H9 (cell line): ENCODE measurements around the gene CFAP97D2. TPM values are rescaled to one million over a fixed set of nuclear protein-coding genes. Genes with fewer than 3 reads are reported as not detected.

ENCODE experiments used
- DNase-seq: peaks from one replicate; pipeline ENCODE4 v3.0.0-alpha.2; 2017
- H2AFZ ChIP-seq: one replicate; pipeline ENCODE4 v1.6.1; 2013; ENCODE audit warnings: mild to moderate bottlenecking, low read length, control low read depth, moderate library complexity
- H2AK5ac ChIP-seq: 2 replicates; pipeline ENCODE4 v1.6.1; 2013; ENCODE audit warnings: low read length, control low read depth, mixed read lengths; ENCODE audit not compliant: insufficient read length
- H2BK120ac ChIP-seq: one replicate; pipeline ENCODE4 v1.6.1; 2013; ENCODE audit warnings: low read depth, mild to moderate bottlenecking, low read length, control low read depth, inconsistent platforms; ENCODE audit not compliant: poor library complexity, severe bottlenecking
- H2BK12ac ChIP-seq: 2 replicates; pipeline ENCODE4 v1.6.1; 2013; ENCODE audit warnings: low read length, control low read depth, mixed read lengths, low read depth; ENCODE audit not compliant: insufficient read length
- H2BK15ac ChIP-seq: 2 replicates; pipeline ENCODE4 v1.6.1; 2013; ENCODE audit warnings: low read depth, low read length, control low read depth
- H2BK20ac ChIP-seq: one replicate; pipeline ENCODE4 v1.6.1; 2013; ENCODE audit warnings: low read depth, mild to moderate bottlenecking, low read length, control low read depth, inconsistent platforms; ENCODE audit not compliant: poor library complexity, severe bottlenecking
- H2BK5ac ChIP-seq: 2 replicates; pipeline ENCODE4 v1.6.1; 2013; ENCODE audit warnings: low read length, control low read depth, mixed read lengths; ENCODE audit not compliant: insufficient read length
- H3K14ac ChIP-seq: 2 replicates; pipeline ENCODE4 v1.6.1; 2013; ENCODE audit warnings: low read length, control low read depth; ENCODE audit not compliant: insufficient read depth
- H3K18ac ChIP-seq: 2 replicates; pipeline ENCODE4 v1.6.1; 2013; ENCODE audit warnings: low read depth, mild to moderate bottlenecking, mixed read lengths, low read length, control low read depth; ENCODE audit not compliant: insufficient read length
- H3K23ac ChIP-seq: 2 replicates; pipeline ENCODE4 v1.6.1; 2013; ENCODE audit warnings: low read length, control low read depth, mixed read lengths, low read depth; ENCODE audit not compliant: insufficient read length
- H3K23me2 ChIP-seq: 2 replicates; pipeline ENCODE4 v1.6.1; 2013; ENCODE audit warnings: low read depth, mild to moderate bottlenecking, mixed read lengths, low read length, control low read depth; ENCODE audit not compliant: insufficient read length, poor library complexity, severe bottlenecking
- H3K27ac ChIP-seq: 2 replicates; pipeline ENCODE4 v1.5.1; 2013; ENCODE audit warnings: low read length, control low read depth, mixed read lengths, low read depth; ENCODE audit not compliant: insufficient read length
- H3K27me3 ChIP-seq: 2 replicates; pipeline ENCODE4 v1.6.1; 2013; ENCODE audit warnings: low read length, control low read depth, inconsistent platforms; ENCODE audit not compliant: insufficient read depth
- H3K4ac ChIP-seq: 2 replicates; pipeline ENCODE4 v1.6.1; 2013; ENCODE audit warnings: low read depth, mild to moderate bottlenecking, control low read depth, inconsistent platforms, low read length, moderate library complexity
- H3K4me1 ChIP-seq: 2 replicates; pipeline ENCODE4 v1.6.1; 2013; ENCODE audit warnings: low read length, control low read depth, inconsistent platforms; ENCODE audit not compliant: insufficient read depth
- H3K4me2 ChIP-seq: 2 replicates; pipeline ENCODE4 v1.6.1; 2013; ENCODE audit warnings: low read length, control low read depth, mixed read lengths; ENCODE audit not compliant: insufficient read length, insufficient read depth
- H3K56ac ChIP-seq: 2 replicates; pipeline ENCODE4 v1.6.1; 2013; ENCODE audit warnings: low read depth, mild to moderate bottlenecking, mixed read lengths, low read length, control low read depth; ENCODE audit not compliant: insufficient read length
- H3K79me1 ChIP-seq: 2 replicates; pipeline ENCODE4 v1.6.1; 2013; ENCODE audit warnings: low read depth, mild to moderate bottlenecking, moderate library complexity, low read length, control low read depth, inconsistent platforms; ENCODE audit not compliant: insufficient read depth, poor library complexity, severe bottlenecking
- H3K79me2 ChIP-seq: 2 replicates; pipeline ENCODE4 v1.6.1; 2013; ENCODE audit warnings: low read length, control low read depth, inconsistent platforms; ENCODE audit not compliant: insufficient read depth
- H3K9ac ChIP-seq: 2 replicates; pipeline ENCODE4 v1.6.1; 2013; ENCODE audit warnings: low read length, control low read depth, mixed read lengths; ENCODE audit not compliant: insufficient read length; ENCODE audit errors: extremely low read depth
- H3K9me3 ChIP-seq: one replicate; pipeline ENCODE4 v1.6.1; 2013; ENCODE audit warnings: low read depth, low read length, inconsistent platforms; ENCODE audit not compliant: control insufficient read depth
- H3T11ph ChIP-seq: one replicate; pipeline ENCODE4 v1.6.1; 2013; ENCODE audit warnings: mild to moderate bottlenecking, low read length, control low read depth, inconsistent platforms
- H4K20me1 ChIP-seq: one replicate; pipeline ENCODE4 v1.6.1; 2013; ENCODE audit not compliant: control insufficient read depth, insufficient read length, insufficient read depth
- H4K5ac ChIP-seq: 2 replicates; pipeline ENCODE4 v1.6.1; 2013; ENCODE audit warnings: low read depth, mild to moderate bottlenecking, mixed read lengths, low read length, control low read depth; ENCODE audit not compliant: insufficient read length
- H4K8ac ChIP-seq: replicated peaks from 2 replicates; pipeline ENCODE4 v1.6.1; 2013; ENCODE audit warnings: low read length, control low read depth, mixed read lengths, low read depth; ENCODE audit not compliant: insufficient read length
- H4K91ac ChIP-seq: 2 replicates; pipeline ENCODE4 v1.6.1; 2013; ENCODE audit warnings: low read depth, mild to moderate bottlenecking, moderate library complexity, mixed read lengths, low read length, control low read depth; ENCODE audit not compliant: insufficient read length
- H3K27ac Mint-ChIP-seq, 3 experiments: 2 replicates in 2 of 3; 3 replicates in 1 of 3; pipeline ENCODE4 v1.8.0; 2020 to 2021; ENCODE audit warnings: mixed read lengths in 3 of 3, mild to moderate bottlenecking in 1 of 3, moderate library complexity in 1 of 3
- H3K27me3 Mint-ChIP-seq: 2 replicates; pipeline ENCODE4 v1.8.0; 2021; ENCODE audit warnings: low read depth, mild to moderate bottlenecking, moderate library complexity, mixed read lengths
- H3K36me3 Mint-ChIP-seq, 3 experiments: 2 replicates in 2 of 3; 3 replicates in 1 of 3; pipeline ENCODE4 v1.8.0; 2020 to 2021; ENCODE audit warnings: low read depth in 3 of 3, mixed read lengths in 3 of 3; ENCODE audit not compliant: insufficient read depth in 1 of 3
- H3K4me1 Mint-ChIP-seq, 2 experiments: 2 replicates each; pipeline ENCODE4 v1.8.0; 2020; ENCODE audit warnings: mixed read lengths in 2 of 2
- H3K4me3 Mint-ChIP-seq, 2 experiments: 2 replicates in 1 of 2; 3 replicates in 1 of 2; pipeline ENCODE4 v1.8.0; 2020 to 2021; ENCODE audit warnings: mild to moderate bottlenecking in 2 of 2, mixed read lengths in 2 of 2, moderate library complexity in 1 of 2
- H3K9me3 Mint-ChIP-seq, 2 experiments: 2 replicates in 1 of 2; 3 replicates in 1 of 2; pipeline ENCODE4 v1.8.0; 2020; ENCODE audit warnings: mild to moderate bottlenecking in 2 of 2, mixed read lengths in 2 of 2, moderate library complexity in 1 of 2
- CTCF ChIP-seq: fragments of 200-600 bp; sonication (generic); conservative IDR thresholded peaks from 3 replicates; pipeline ENCODE4 v1.8.0; 2021; ENCODE audit warnings: antibody characterized with exemption, mild to moderate bottlenecking
- WGBS: extraction: QIAGEN DNeasy Blood & Tissue Kit; methylation state at CpG from one replicate; pipeline ENCODE4 v1.1.7; 2013; ENCODE audit warnings: missing lambda C conversion rate, low lambda C conversion rate, mixed read lengths; ENCODE audit not compliant: insufficient read length; ENCODE audit errors: extremely low coverage; 5-methylcytosine and 5-hydroxymethylcytosine counted together
- total RNA-seq: library from RNA; stranded (reverse); gene quantifications from 2 replicates; pipeline ENCODE4 v1.2.1, GENCODE V29; 2021

Gene CFAP97D2
- total RNA-seq, 1 experiment from 2014 or later = not detected

GRCh38 chr13:114260814-114261213, 81.8 kb downstream of the CFAP97D2 start:
- no peaks in the 10 kb centered on the region for H3K23me2 ChIP-seq
- no peaks in the 10 kb centered on the region; the same call in 1 of the 2 replicates for H3K27me3 Mint-ChIP-seq
- H3K4me3 Mint-ChIP-seq = no peak overlapping the region
- no peak overlapping the region for H3K4me2 ChIP-seq
- no peaks in the 10 kb centered on the region for H3K79me2 ChIP-seq
- H3K23ac ChIP-seq = no peak overlapping the region
- no peak for DNase-seq
- no peaks in the 10 kb centered on the region for H3K4me1 ChIP-seq
- no peak overlapping the region for H2AK5ac ChIP-seq
- H3K9me3 Mint-ChIP-seq = no peaks in the 10 kb centered on the region
- no peak overlapping the region for H3T11ph ChIP-seq
- H3K9me3 ChIP-seq = no peaks in the 10 kb centered on the region
- no peak overlapping the region for H3K27ac ChIP-seq
- peaks cover 15 to 18% of the 10 kb centered on the region in 2 experiments for H3K4me1 Mint-ChIP-seq
- no peak overlapping the region for H3K4ac ChIP-seq
- H2BK20ac ChIP-seq = no peak overlapping the region
- no peak overlapping the region for H2BK5ac ChIP-seq
- no peak overlapping the region for H3K18ac ChIP-seq
- peak overlapping the region in 2 of 3 experiments; percentile 26 to 62; a peak in 3 of 7 replicates for H3K27ac Mint-ChIP-seq
- H2BK12ac ChIP-seq = no peak overlapping the region
- H2BK120ac ChIP-seq = no peak overlapping the region
- no peak overlapping the region for H3K9ac ChIP-seq
- no peak overlapping the region for H3K56ac ChIP-seq
- no peaks in the 10 kb centered on the region for H3K79me1 ChIP-seq
- no peak overlapping the region for H4K8ac ChIP-seq
- H4K91ac ChIP-seq = no peak overlapping the region
- H4K5ac ChIP-seq = no peak overlapping the region
- no peaks in the 10 kb centered on the region for H4K20me1 ChIP-seq
- no peaks in the 10 kb centered on the region for H3K27me3 ChIP-seq
- WGBS = no CpG with 5 or more reads among the region's 3 CpGs
- H3K36me3 Mint-ChIP-seq = peaks cover 41 to 87% (median 77%) of the 10 kb centered on the region in 3 experiments; a peak in 6 of 7 replicates
- H3K14ac ChIP-seq = no peak overlapping the region
- TF ChIP-seq CTCF = no peak
- H2BK15ac ChIP-seq = no peak overlapping the region
- H2AFZ ChIP-seq = no peak overlapping the region
